GM18520 (cell line): ENCODE measurements around the gene ASPSCR1.

Source experiments
- ATAC-seq: cut with Tn5 transposase; IDR thresholded peaks from one replicate; pipeline ENCODE4 v1.9.1; 2021; ENCODE audit not compliant: unreplicated experiment

The ASPSCR1 gene

DNA sequence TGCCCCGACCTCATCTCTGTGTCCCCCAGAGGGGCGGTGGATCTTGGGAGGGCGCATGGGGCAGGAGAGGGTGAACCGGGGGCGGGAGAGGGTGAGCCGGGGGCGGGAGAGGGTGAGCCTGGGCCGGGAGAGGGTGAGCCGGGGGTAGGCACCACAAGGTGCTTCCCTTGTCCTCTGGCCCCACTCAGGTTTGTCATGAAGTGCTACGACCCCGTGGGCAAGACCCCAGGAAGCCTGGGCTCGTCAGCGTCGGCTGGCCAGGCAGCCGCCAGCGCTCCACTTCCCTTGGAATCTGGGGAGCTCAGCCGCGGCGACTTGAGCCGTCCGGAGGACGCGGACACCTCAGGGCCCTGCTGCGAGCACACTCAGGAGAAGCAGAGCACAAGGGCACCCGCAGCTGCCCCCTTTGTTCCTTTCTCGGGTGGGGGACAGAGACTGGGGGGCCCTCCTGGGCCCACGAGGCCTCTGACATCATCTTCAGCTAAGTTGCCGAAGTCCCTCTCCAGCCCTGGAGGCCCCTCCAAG is 18.9 kb downstream of the ASPSCR1 start:
- no peak for ATAC-seq

- ATAC-seq = no peak
These were observed 19.5 kb downstream of the ASPSCR1 start for GRCh38 chr17:81996757-81997441.

DNA sequence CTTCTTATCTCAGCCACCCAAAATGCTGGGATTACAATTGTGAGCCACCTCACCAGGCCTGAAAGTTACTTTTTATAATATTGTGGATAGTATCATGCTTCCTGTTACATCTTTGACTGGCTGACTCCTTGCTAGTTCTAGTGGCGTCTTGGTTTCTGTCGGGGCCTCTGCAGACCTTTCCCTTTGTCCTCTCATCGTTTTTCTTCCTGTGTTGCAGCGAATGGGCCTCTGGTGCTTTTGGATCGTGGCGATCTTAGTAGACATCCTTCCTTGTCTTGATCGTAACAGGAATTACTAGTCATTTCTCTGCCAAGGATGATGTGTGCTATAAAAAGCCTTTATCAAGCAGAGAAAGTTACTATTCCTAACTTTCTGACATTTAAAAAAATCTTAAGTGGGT is 20.8 kb downstream of the ASPSCR1 start:
- ATAC-seq = no peak

GRCh38 chr17:81998691-81999438 is 21.4 kb downstream of the ASPSCR1 start:
- no peak for ATAC-seq

DNA sequence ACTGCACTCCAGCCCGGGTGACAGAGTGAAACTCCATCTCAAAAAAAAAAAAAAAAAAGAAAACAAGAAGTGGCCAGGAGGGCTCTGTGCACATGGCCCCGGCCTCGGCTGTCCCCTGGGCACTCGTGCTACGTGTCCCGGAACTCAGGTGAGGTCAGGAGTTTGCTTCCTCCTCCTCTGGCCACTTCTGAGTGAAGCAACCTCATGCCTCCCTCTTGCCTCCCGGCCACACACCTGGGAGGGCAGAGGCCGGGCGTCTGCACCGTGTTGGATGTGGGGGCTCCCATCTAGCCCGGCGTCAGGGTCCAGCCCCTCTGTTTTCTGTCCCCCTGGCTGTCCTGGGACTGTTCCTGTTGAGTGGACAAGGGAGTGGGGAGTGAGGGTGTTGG is 22.2 kb downstream of the ASPSCR1 start:
- no peak for ATAC-seq

DNA sequence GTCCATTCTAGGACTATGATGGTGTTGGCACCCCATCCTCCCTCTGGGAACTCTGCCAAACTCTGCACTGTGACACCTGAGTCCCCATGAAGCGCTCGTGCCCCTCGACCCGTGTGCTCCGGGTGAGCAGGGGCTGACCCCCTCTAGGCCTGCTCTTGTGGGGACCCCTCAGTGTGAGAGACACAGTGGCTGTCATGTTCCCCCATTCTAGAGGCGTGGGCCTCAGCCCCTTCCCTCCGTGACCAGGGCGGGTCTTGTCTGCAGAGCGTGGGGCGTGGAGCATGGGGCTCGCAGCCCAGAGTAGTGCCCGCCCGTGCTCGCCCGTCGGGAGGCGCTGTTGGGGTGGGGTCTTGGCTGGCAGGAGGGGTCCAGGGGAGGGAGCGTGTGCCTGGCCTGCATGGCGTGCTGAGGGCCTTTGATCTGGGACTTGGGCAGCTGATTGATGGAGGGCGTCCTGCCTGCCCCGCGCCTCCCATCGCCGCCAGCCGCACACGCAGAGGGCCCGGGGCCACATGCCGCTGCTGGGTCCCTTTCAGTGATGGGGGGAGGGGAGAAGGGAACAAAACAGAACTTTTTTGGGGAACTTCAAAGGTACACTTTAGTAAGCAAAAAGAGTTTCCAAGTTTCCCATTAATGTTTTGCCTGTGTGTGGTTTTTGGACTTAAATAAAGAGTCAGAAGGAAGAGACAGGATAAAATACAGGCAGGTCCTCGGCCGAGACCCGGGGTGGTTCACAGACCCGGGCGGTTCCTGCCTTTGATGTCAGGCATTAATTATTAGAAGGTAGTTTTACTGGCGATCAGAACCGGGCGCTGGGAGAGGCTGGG is 22.8 kb downstream of the ASPSCR1 start:
- ATAC-seq = no peak

GRCh38 chr17:82000803-82001570 is 23.6 kb downstream of the ASPSCR1 start:
- ATAC-seq = no peak

GRCh38 chr17:82001571-82002056 is 24.2 kb downstream of the ASPSCR1 start:
- no peak for ATAC-seq

DNA sequence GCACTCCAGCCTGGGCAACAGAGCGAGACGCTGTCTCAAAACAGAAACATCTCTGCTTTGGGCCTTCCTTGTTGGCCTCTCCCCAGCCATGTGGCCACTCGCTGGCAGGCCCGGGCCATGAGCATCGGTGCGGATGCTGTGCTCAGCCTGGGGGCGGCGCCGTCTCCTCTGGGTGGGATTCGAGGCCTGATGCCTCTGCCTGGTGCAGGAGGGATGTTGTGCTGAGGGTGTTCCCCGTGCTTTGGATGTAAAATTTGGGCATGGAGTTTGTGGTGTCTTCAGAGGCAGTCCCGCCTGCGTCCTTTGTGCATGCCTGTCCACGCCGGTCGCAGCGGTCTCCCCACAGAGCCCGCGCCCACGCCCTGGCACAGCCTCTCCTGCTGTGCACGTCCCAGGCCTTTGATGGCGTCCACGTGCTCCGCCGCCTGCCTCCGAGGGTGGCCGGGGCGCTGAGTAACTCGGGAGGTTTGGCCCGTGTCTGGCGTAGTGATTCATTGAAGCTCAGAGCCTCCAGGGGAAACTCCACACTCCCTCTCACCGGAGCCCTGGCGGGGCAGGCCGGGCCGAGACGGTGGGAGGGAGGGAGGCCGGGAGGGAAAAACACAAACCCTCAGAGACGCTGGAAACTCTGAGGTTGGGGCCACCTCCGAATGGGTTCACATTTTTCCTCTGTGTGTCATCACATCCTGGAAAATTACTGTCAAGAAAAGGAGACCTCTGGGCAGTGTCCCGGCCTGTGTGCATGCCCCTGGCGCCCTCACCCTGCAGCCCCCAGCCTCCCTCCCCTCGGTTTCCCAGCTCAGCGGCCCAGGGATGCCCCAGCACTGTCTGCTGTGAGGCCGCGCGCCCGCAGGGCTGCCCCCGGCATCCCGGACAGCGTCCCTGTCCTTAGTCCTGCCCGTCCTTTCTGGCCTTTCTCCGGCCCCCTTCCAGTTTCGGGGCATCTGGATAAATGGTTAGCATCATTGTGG is 26.3 kb downstream of the ASPSCR1 start:
- no peak for ATAC-seq

- ATAC-seq = no peak
These were observed 27.4 kb downstream of the ASPSCR1 start for GRCh38 chr17:82004517-82005455.

GRCh38 chr17:82005701-82006348 is 28.4 kb downstream of the ASPSCR1 start:
- no peak for ATAC-seq

DNA sequence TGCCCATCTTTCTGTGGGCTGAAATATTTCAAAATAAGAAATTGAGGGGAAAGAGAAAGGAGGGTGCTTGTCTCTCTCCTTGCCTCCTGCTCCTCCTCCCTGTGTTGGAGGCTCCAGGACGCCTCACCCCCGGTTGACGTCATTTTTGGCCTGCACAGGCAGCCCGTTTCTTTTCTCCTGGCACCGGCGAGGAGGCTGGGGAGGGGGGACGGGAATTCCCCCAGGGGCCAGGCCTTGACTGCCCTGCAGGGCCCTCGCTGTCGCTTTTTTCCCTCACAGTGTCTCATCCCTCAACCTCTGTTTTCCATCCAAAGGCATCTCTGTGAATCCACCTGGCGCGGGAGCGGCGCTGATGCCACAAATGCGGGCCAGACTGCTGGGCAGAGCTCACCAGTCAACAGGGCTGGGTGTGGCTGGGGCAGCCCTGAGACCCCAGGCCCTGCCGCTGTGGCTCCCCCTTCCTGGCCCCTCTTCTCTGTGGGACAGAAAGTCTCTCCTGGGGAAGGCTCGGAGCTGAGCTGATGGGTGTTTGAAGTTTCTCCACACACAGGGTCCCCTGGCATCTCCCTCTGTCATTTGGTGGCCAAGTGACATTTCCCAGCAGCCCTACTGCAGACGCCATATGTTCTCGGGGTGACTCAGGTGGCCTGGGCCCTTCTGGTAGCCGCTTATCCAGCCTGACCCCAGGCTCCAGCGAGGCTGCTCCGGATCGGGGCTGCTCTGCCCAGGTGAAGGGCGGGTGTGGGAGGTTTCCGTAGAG is 29.2 kb downstream of the ASPSCR1 start:
- no peak for ATAC-seq

DNA sequence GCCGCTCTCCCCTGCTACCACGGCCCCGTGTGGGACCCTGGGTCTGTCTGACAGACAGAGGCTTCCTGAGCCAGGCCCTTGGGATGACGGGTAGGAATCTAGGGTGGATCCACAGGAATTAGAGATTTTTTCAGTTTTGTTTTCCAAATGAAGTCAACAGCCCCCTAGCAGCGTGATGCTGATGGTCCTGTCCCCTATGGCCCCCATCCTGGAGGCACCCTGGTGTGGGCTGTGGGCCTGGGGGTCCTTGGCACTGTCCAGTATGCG is 29.7 kb downstream of the ASPSCR1 start:
- no peak for ATAC-seq

DNA sequence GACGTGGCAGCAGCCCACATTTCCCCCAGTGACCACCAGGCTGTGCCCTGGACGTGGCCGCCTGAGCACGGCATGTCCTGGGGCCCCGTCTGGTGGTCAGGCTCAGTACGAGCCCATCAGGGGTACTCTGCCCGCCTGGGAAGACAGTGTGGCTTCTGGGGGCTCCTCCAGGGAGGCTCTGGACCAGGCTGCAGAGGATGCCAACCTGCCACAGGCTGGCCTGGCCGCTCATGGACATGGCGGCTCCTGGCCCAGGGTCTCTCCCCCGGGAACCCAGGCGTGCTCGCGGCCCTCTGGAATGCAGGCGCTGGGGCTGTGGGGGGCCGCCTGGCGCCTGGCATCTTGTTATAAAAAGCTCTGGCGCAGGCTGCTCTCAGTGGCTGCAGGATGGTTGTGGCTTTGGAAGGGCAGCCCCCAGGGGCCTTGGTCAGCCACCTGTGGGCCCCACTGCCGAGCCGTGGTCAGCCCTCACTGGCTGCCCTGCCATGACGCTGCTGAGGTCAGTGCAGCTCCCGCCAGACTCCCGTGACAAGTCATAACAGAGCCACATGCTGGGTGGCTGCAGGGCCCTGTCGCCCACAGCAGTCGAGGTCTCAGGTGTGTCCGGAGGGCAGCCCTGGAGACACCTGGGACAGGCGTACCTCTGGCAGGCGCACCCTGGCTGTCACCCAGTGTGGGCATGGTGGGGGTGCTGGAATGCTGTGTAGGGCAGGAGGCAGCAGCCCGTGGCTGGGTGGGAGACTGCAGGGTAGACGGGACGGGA is 30.2 kb downstream of the ASPSCR1 start:
- ATAC-seq = no peak

DNA sequence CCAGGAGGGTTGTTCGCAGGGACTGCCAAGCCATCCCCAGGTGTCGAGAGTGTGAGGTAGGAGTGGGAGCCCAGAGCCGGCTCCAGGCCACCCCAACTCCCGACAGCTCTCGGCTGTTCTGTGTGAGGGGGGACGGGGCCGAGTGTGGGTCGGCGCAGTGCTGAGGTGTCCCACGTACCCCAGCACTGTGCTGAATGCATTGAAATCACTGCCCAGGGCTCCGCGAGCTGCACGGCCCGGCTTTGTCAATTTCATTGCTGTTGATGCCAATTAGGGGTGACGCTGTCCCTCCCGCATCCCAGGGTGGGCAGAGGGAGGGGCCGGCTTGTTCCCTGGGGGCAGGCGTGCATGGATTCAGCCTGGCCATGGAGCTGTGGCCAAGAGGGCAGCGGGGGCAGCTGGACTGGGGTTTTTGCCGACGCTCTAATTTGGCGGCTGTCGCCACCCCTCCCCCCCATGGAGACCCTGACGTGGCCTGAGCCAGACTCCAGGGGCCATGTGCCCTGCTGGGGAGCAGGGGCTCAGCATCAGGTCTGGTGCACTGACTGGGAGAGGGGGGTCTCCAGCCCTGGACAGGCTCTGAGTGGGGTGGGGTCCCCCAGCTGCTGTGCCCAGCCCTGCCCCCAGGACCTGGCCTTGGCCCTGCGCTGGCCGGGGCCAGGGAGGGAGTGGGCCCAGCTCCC is 31.0 kb downstream of the ASPSCR1 start:
- ATAC-seq = no peak

- ATAC-seq = no peak
These were observed 31.5 kb downstream of the ASPSCR1 start for GRCh38 chr17:82008941-82009405.
